H9 (cell line): ENCODE results near the gene AGPAT1. TPM values are rescaled to one million over a fixed set of nuclear protein-coding genes. Genes with fewer than 3 reads are reported as not detected.
A peak's percentile ranks its signal among the peaks of the same experiment; 100 is the strongest.

Source experiments
- DNase-seq: peaks from one replicate; pipeline ENCODE4 v3.0.0-alpha.2; 2017
- H2AFZ ChIP-seq: one replicate; pipeline ENCODE4 v1.6.1; 2013; ENCODE audit warnings: mild to moderate bottlenecking, low read length, control low read depth, moderate library complexity
- H2AK5ac ChIP-seq: 2 replicates; pipeline ENCODE4 v1.6.1; 2013; ENCODE audit warnings: low read length, control low read depth, mixed read lengths; ENCODE audit not compliant: insufficient read length
- H2BK120ac ChIP-seq: one replicate; pipeline ENCODE4 v1.6.1; 2013; ENCODE audit warnings: low read depth, mild to moderate bottlenecking, low read length, control low read depth, inconsistent platforms; ENCODE audit not compliant: poor library complexity, severe bottlenecking
- H2BK12ac ChIP-seq: 2 replicates; pipeline ENCODE4 v1.6.1; 2013; ENCODE audit warnings: low read length, control low read depth, mixed read lengths, low read depth; ENCODE audit not compliant: insufficient read length
- H2BK15ac ChIP-seq: 2 replicates; pipeline ENCODE4 v1.6.1; 2013; ENCODE audit warnings: low read depth, low read length, control low read depth
- H2BK20ac ChIP-seq: one replicate; pipeline ENCODE4 v1.6.1; 2013; ENCODE audit warnings: low read depth, mild to moderate bottlenecking, low read length, control low read depth, inconsistent platforms; ENCODE audit not compliant: poor library complexity, severe bottlenecking
- H2BK5ac ChIP-seq: 2 replicates; pipeline ENCODE4 v1.6.1; 2013; ENCODE audit warnings: low read length, control low read depth, mixed read lengths; ENCODE audit not compliant: insufficient read length
- H3K14ac ChIP-seq: 2 replicates; pipeline ENCODE4 v1.6.1; 2013; ENCODE audit warnings: low read length, control low read depth; ENCODE audit not compliant: insufficient read depth
- H3K18ac ChIP-seq: 2 replicates; pipeline ENCODE4 v1.6.1; 2013; ENCODE audit warnings: low read depth, mild to moderate bottlenecking, mixed read lengths, low read length, control low read depth; ENCODE audit not compliant: insufficient read length
- H3K23ac ChIP-seq: 2 replicates; pipeline ENCODE4 v1.6.1; 2013; ENCODE audit warnings: low read length, control low read depth, mixed read lengths, low read depth; ENCODE audit not compliant: insufficient read length
- H3K23me2 ChIP-seq: 2 replicates; pipeline ENCODE4 v1.6.1; 2013; ENCODE audit warnings: low read depth, mild to moderate bottlenecking, mixed read lengths, low read length, control low read depth; ENCODE audit not compliant: insufficient read length, poor library complexity, severe bottlenecking
- H3K27ac ChIP-seq: 2 replicates; pipeline ENCODE4 v1.5.1; 2013; ENCODE audit warnings: low read length, control low read depth, mixed read lengths, low read depth; ENCODE audit not compliant: insufficient read length
- H3K27me3 ChIP-seq: 2 replicates; pipeline ENCODE4 v1.6.1; 2013; ENCODE audit warnings: low read length, control low read depth, inconsistent platforms; ENCODE audit not compliant: insufficient read depth
- H3K4ac ChIP-seq: 2 replicates; pipeline ENCODE4 v1.6.1; 2013; ENCODE audit warnings: low read depth, mild to moderate bottlenecking, control low read depth, inconsistent platforms, low read length, moderate library complexity
- H3K4me1 ChIP-seq: 2 replicates; pipeline ENCODE4 v1.6.1; 2013; ENCODE audit warnings: low read length, control low read depth, inconsistent platforms; ENCODE audit not compliant: insufficient read depth
- H3K4me2 ChIP-seq: 2 replicates; pipeline ENCODE4 v1.6.1; 2013; ENCODE audit warnings: low read length, control low read depth, mixed read lengths; ENCODE audit not compliant: insufficient read length, insufficient read depth
- H3K56ac ChIP-seq: 2 replicates; pipeline ENCODE4 v1.6.1; 2013; ENCODE audit warnings: low read depth, mild to moderate bottlenecking, mixed read lengths, low read length, control low read depth; ENCODE audit not compliant: insufficient read length
- H3K79me1 ChIP-seq: 2 replicates; pipeline ENCODE4 v1.6.1; 2013; ENCODE audit warnings: low read depth, mild to moderate bottlenecking, moderate library complexity, low read length, control low read depth, inconsistent platforms; ENCODE audit not compliant: insufficient read depth, poor library complexity, severe bottlenecking
- H3K79me2 ChIP-seq: 2 replicates; pipeline ENCODE4 v1.6.1; 2013; ENCODE audit warnings: low read length, control low read depth, inconsistent platforms; ENCODE audit not compliant: insufficient read depth
- H3K9ac ChIP-seq: 2 replicates; pipeline ENCODE4 v1.6.1; 2013; ENCODE audit warnings: low read length, control low read depth, mixed read lengths; ENCODE audit not compliant: insufficient read length; ENCODE audit errors: extremely low read depth
- H3K9me3 ChIP-seq: one replicate; pipeline ENCODE4 v1.6.1; 2013; ENCODE audit warnings: low read depth, low read length, inconsistent platforms; ENCODE audit not compliant: control insufficient read depth
- H3T11ph ChIP-seq: one replicate; pipeline ENCODE4 v1.6.1; 2013; ENCODE audit warnings: mild to moderate bottlenecking, low read length, control low read depth, inconsistent platforms
- H4K20me1 ChIP-seq: one replicate; pipeline ENCODE4 v1.6.1; 2013; ENCODE audit not compliant: control insufficient read depth, insufficient read length, insufficient read depth
- H4K5ac ChIP-seq: 2 replicates; pipeline ENCODE4 v1.6.1; 2013; ENCODE audit warnings: low read depth, mild to moderate bottlenecking, mixed read lengths, low read length, control low read depth; ENCODE audit not compliant: insufficient read length
- H4K8ac ChIP-seq: replicated peaks from 2 replicates; pipeline ENCODE4 v1.6.1; 2013; ENCODE audit warnings: low read length, control low read depth, mixed read lengths, low read depth; ENCODE audit not compliant: insufficient read length
- H4K91ac ChIP-seq: 2 replicates; pipeline ENCODE4 v1.6.1; 2013; ENCODE audit warnings: low read depth, mild to moderate bottlenecking, moderate library complexity, mixed read lengths, low read length, control low read depth; ENCODE audit not compliant: insufficient read length
- H3K27ac Mint-ChIP-seq, 3 experiments: 2 replicates in 2 of 3; 3 replicates in 1 of 3; pipeline ENCODE4 v1.8.0; 2020 to 2021; ENCODE audit warnings: mixed read lengths in 3 of 3, mild to moderate bottlenecking in 1 of 3, moderate library complexity in 1 of 3
- H3K27me3 Mint-ChIP-seq: 2 replicates; pipeline ENCODE4 v1.8.0; 2021; ENCODE audit warnings: low read depth, mild to moderate bottlenecking, moderate library complexity, mixed read lengths
- H3K36me3 Mint-ChIP-seq, 3 experiments: 2 replicates in 2 of 3; 3 replicates in 1 of 3; pipeline ENCODE4 v1.8.0; 2020 to 2021; ENCODE audit warnings: low read depth in 3 of 3, mixed read lengths in 3 of 3; ENCODE audit not compliant: insufficient read depth in 1 of 3
- H3K4me1 Mint-ChIP-seq, 2 experiments: 2 replicates each; pipeline ENCODE4 v1.8.0; 2020; ENCODE audit warnings: mixed read lengths in 2 of 2
- H3K4me3 Mint-ChIP-seq, 2 experiments: 2 replicates in 1 of 2; 3 replicates in 1 of 2; pipeline ENCODE4 v1.8.0; 2020 to 2021; ENCODE audit warnings: mild to moderate bottlenecking in 2 of 2, mixed read lengths in 2 of 2, moderate library complexity in 1 of 2
- H3K9me3 Mint-ChIP-seq, 2 experiments: 2 replicates in 1 of 2; 3 replicates in 1 of 2; pipeline ENCODE4 v1.8.0; 2020; ENCODE audit warnings: mild to moderate bottlenecking in 2 of 2, mixed read lengths in 2 of 2, moderate library complexity in 1 of 2
- CTCF ChIP-seq: fragments of 200-600 bp; sonication (generic); conservative IDR thresholded peaks from 3 replicates; pipeline ENCODE4 v1.8.0; 2021; ENCODE audit warnings: antibody characterized with exemption, mild to moderate bottlenecking
- total RNA-seq: library from RNA; stranded (reverse); gene quantifications from 2 replicates; pipeline ENCODE4 v1.2.1, GENCODE V29; 2021

AGPAT1 gene
- total RNA-seq, 1 experiment from 2014 or later, result 89.5 TPM

DNA sequence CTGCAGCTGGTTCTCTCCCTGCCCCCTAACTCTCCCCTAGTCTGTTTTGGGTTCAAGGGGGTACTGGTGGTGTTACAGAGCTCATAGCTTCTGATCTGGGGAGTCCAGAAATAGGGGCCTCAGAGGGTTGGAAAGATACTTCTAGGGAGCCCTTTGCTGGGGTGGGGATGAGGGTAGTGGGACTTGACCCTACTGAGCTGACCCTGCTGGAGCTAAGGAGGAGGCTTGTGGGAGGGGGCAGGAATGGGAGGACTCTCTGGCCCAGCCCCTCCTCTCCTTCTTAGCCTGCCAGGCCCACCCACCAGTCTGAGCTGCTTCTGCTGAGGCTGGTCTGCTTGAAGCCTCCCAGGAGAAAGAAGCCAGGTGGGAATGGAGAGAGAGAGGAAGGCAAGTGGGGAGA is 11.6 kb downstream of the AGPAT1 start, which contains the start of gene EGFL8:
Gene EGFL8, plus strand, starts transcription at position 301 of the 400 bp plus-strand sequence. CDS start 1,571 bp downstream, outside the sequence.
- Histone ChIP-seq H2BK20ac (no peak within 1 kb of the TSS), H3K9me3 (no peaks in the 10 kb centered on the region), H4K8ac (no peak within 1 kb of the TSS), H3K14ac (no peak within 1 kb of the TSS), H3K23me2 (no peaks in the 10 kb centered on the region), H2AFZ (no peak within 1 kb of the TSS), H2BK12ac (no peak within 1 kb of the TSS), H3K4ac (no peak within 1 kb of the TSS), H3K23ac (no peak within 1 kb of the TSS), H2BK120ac (no peak within 1 kb of the TSS), H3K4me2 (no peak within 1 kb of the TSS), H2BK15ac (no peak within 1 kb of the TSS), H3T11ph (no peak within 1 kb of the TSS), H4K91ac (no peak within 1 kb of the TSS), H3K79me1 (no peaks in the 10 kb centered on the region), H4K20me1 (peaks cover 2% of the 10 kb centered on the region), H2BK5ac (no peak within 1 kb of the TSS), H3K9ac (no peak within 1 kb of the TSS), H3K27me3 (no peaks in the 10 kb centered on the region), H3K79me2 (no peaks in the 10 kb centered on the region), H3K56ac (no peak within 1 kb of the TSS), H3K4me1 (no peaks in the 10 kb centered on the region), H2AK5ac (no peak within 1 kb of the TSS), H4K5ac (no peak within 1 kb of the TSS), H3K18ac (no peak within 1 kb of the TSS), H3K27ac (no peak within 1 kb of the TSS)
- no peak for TF ChIP-seq CTCF
- Mint-ChIP-seq H3K4me1 (peaks cover 3 to 23% of the 10 kb centered on the region in 2 experiments; a peak in 2 of 4 replicates), H3K36me3 (peaks cover 24 to 66% (median 43%) of the 10 kb centered on the region in 3 experiments), H3K27me3 (no peaks in the 10 kb centered on the region; the same call in 1 of the 2 replicates), H3K27ac (peak within 1 kb of the TSS in 2 of 3 experiments; percentile 78 to 94; a peak in 4 of 7 replicates), H3K9me3 (no peaks in the 10 kb centered on the region), H3K4me3 (no peak within 1 kb of the TSS; a peak in 1 of 5 replicates)
- DNase-seq, result no peak
